ENCODE results near the gene CDKN2AIP.
"Not testable (repeated sequence)": the region's sequence is repeated elsewhere in the genome, so short reads cannot be mapped to it uniquely, and the experiment has no call there.

GRCh38 chr4:183463903-183464619, 19.6 kb downstream of the CDKN2AIP start:
- TF ChIP-seq YY1 (IDR thresholded peaks at IDR 0.05; ENCODE audit: insufficient read depth, insufficient read length); ZNF274 (IDR thresholded peaks at IDR 0.05; ENCODE audit: low read depth, low read length); SUZ12 (IDR thresholded peaks at IDR 0.05; ENCODE audit: extremely low read depth, insufficient read depth, insufficient read length): not testable (repeated sequence)

Data from NT2/D1 (cell line).